ENCODE data around the gene PHF8.

- no peak for TF ChIP-seq CTCF (IDR thresholded peaks at IDR 0.05)
- no peak for TF ChIP-seq POLR2A (IDR thresholded peaks at IDR 0.05)
- no peak for TF ChIP-seq EP300 (IDR thresholded peaks at IDR 0.05)
These were observed 54.1 kb downstream of the PHF8 start for GRCh38 chrX:53990171-53990570.

Data from tibial nerve (tissue), 4 donors.